HG02588 (cell line): ENCODE data around the gene GPX4.

Experiments
- ATAC-seq: cut with Tn5 transposase; IDR thresholded peaks from one replicate; pipeline ENCODE4 v1.9.1; 2021; ENCODE audit warnings: mild to moderate bottlenecking, moderate library complexity; ENCODE audit not compliant: unreplicated experiment

GPX4 gene

GRCh38 chr19:1146858-1147780, 43.3 kb downstream of the GPX4 start:
- no peak for ATAC-seq

DNA sequence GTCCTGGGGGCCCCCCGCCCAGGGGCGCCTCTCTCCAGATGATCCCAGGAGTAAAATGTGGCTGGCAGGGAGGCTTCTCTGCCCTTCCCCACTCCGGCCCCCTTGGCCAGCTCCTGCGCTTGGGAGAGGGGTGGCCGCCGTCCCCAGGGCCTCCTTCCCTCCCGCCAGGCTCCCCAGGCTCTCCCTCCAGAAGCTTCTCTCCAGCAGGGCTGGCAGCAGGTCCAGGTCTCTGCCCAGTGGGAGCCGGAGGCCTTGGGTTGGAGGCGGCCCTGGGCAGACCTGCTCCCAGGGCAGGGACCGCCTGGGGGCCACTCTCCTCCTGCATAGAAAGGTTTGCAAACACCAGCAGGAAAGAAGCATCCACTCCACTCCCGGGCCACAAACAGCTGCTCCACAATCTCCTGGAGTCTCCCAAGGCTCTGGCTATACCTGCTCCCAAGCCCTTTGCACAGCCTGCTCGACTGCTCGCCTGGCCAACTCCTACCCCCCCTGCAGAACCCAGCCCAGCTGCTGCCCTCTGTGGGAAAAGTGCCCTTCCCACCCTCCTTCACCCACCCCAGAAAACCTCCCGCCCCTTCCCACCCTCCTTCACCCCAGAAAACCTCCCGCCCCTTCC, 44.2 kb downstream of the GPX4 start:
- no peak for ATAC-seq

GRCh38 chr19:1149259-1150045, 45.7 kb downstream of the GPX4 start:
- ATAC-seq, result no peak

- no peak for ATAC-seq
These were observed 46.7 kb downstream of the GPX4 start for GRCh38 chr19:1150333-1151036.

GRCh38 chr19:1151037-1151724, 47.4 kb downstream of the GPX4 start:
- ATAC-seq, result no peak

GRCh38 chr19:1151917-1152587, 48.3 kb downstream of the GPX4 start:
- ATAC-seq, result no peak

DNA sequence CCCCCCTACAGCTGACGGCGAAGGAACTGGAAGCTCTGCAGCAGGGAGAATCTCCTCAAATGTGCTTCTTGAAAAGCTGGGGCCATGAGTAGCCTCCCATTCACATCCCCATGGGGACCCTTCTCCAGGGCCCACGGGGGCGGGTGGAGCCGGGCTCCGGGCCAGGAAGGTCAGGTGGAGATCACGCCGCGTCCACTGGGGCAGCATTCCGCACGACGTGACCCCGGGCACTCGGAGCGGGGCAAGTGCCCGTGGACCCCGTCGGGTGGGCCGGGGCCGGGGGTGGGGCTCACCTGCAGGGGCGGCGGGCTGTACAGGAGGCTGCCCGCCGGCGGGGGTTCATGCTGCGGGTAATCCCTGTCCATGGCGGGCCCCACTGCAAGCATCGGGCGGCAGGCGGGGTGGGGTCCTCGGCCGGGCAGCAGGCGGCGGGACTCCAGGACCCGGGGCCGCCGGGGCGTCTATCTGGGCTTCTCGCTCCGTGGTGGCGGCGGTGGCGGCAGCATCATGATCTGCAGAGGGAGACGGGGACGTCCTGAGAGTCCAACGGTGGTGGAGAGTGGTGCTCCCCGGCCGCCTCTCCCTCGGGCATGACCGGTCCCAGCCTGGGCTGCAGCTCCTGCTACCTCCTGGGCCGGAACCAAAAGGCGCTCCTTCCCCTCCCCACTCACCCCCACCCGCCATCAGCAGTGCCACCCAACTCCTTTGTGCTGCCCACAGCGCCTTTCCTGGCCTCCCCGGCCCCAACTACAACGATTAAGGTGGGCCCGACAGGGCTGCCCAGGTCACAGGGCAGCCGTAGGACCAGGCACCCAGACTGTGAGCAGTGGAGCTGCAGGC, 50.3 kb downstream of the GPX4 start:
- no peak for ATAC-seq

DNA sequence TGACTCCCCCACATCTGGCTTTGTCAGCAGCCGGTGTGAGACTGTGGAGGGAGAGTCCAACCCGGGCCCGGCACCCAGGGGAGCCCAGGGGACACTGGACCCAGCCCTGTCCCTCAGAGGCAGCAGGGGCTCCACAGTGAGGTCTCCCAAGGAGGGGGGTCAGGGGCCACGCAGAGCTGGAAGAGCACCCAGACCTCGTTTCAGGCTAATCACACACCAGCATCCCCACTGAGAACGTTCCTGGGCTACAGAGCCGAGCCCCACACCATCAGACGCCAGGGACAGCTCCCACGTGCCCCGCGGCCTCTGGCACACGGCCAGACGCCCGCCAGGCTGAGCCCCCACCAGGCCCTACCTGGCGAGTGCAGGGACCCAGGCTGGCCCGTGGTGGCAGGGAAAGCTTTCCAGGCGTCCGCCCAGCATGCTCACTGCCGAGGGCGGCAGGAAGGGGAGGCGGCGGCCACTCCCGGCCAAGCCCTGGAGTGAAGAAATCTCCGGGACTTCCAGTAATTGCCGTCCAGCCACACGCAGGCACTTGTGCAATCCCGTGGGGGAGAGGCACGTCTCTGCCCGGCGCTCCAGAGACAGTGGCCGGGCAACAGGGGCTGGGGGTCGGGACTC, 51.0 kb downstream of the GPX4 start:
- ATAC-seq, result no peak

- ATAC-seq, result no peak
These were observed 51.8 kb downstream of the GPX4 start for GRCh38 chr19:1155352-1156304.
